RWPE2 (cell line): ENCODE data around the gene RAI1.

Experiments used
- ATAC-seq: fragments of 200-7000 bp; cut with Tn5 transposase; 3 replicates; pipeline ENCODE4 v1.9.1; 2021; ENCODE audit warnings: low read depth
- DNase-seq: peaks from one replicate; pipeline ENCODE4 v3.0.0-alpha.2; 2020; ENCODE audit warnings: low spot score
- H3K27ac ChIP-seq: fragments of 450-650 bp; 2 replicates; pipeline ENCODE4 v1.5.1; 2017; ENCODE audit warnings: mild to moderate bottlenecking; ENCODE audit not compliant: poor library complexity, severe bottlenecking
- H3K27me3 ChIP-seq: fragments of 250-450 bp; sonication (Bioruptor Pico); 2 replicates; pipeline ENCODE4 v1.5.1; 2021; ENCODE audit warnings: mild to moderate bottlenecking, moderate library complexity; ENCODE audit not compliant: insufficient read depth, poor library complexity, severe bottlenecking
- H3K36me3 ChIP-seq: fragments of 250-450 bp; sonication (Bioruptor Pico); 2 replicates; pipeline ENCODE4 v1.5.1; 2020; ENCODE audit warnings: low read depth, mild to moderate bottlenecking, moderate library complexity
- H3K4me1 ChIP-seq: fragments of 250-450 bp; sonication (Bioruptor Pico); 2 replicates; pipeline ENCODE4 v1.5.1; 2021; ENCODE audit warnings: mild to moderate bottlenecking, moderate library complexity; ENCODE audit not compliant: insufficient read depth, poor library complexity, severe bottlenecking
- H3K4me3 ChIP-seq: fragments of 250-450 bp; sonication (Bioruptor Pico); 2 replicates; pipeline ENCODE4 v1.5.1; 2021; ENCODE audit warnings: mild to moderate bottlenecking, moderate library complexity; ENCODE audit not compliant: severe bottlenecking
- H3K9me3 ChIP-seq: fragments of 250-450 bp; sonication (Bioruptor Pico); 2 replicates; pipeline ENCODE4 v1.5.1; 2021; ENCODE audit warnings: mild to moderate bottlenecking, moderate library complexity; ENCODE audit not compliant: severe bottlenecking
- CTCF ChIP-seq: fragments of 450-650 bp; IDR thresholded peaks from one replicate; pipeline ENCODE4 v1.5.1; 2017; ENCODE audit warnings: mild to moderate bottlenecking, moderate library complexity; ENCODE audit not compliant: poor library complexity, severe bottlenecking

Gene RAI1

GRCh38 chr17:17661134-17661533 is 20.1 kb upstream of the RAI1 start:
- DNase-seq (no peak), ATAC-seq (no peak)
- Histone ChIP-seq H3K9me3 (peaks cover 5% of the 10 kb centered on the region), H3K27ac (no peak overlapping the region), H3K36me3 (no peaks in the 10 kb centered on the region), H3K4me3 (no peak overlapping the region), H3K27me3 (no peaks in the 10 kb centered on the region), H3K4me1 (peaks cover 7% of the 10 kb centered on the region)
- TF ChIP-seq CTCF: no peak

DNA sequence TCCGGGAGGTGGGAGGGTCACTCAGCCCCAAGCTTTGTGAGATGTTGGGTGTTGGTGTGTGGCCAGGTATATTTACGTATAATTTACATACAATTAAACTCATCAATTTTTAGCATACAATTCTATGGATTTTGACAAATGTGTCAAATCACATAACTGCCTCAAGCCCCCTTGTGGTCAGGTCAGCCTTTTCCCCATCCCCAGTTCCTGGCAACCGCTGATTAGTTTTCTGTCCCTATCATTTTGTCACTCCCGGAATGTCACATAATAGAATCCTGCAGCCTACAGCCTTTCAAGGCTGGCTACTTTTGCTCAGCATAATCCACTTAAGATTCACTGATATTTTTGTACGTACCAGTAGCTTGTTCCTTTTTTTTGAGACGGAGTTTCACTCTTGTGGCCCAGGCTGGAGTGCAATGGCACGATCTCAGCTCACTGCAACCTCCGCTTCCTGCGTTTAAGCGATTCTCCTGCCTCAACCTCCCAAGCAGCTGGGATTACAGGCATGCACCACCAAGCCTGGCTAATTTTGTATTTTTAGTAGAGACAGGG is 19.3 kb upstream of the RAI1 start:
- Histone ChIP-seq H3K36me3 (no peaks in the 10 kb centered on the region), H3K27me3 (no peaks in the 10 kb centered on the region), H3K4me3 (no peak overlapping the region), H3K27ac (no peak overlapping the region), H3K4me1 (peaks cover 13% of the 10 kb centered on the region), H3K9me3 (peaks cover 5% of the 10 kb centered on the region)
- ATAC-seq (no peak), DNase-seq (no peak)
- no peak for TF ChIP-seq CTCF

GRCh38 chr17:17663160-17664063 is 17.8 kb upstream of the RAI1 start:
- Histone ChIP-seq H3K36me3 (no peaks in the 10 kb centered on the region), H3K4me3 (no peak overlapping the region), H3K4me1 (peaks cover 13% of the 10 kb centered on the region), H3K27ac (peak overlapping the region; percentile 9), H3K27me3 (no peaks in the 10 kb centered on the region), H3K9me3 (peaks cover 5% of the 10 kb centered on the region)
- TF ChIP-seq CTCF: no peak
- ATAC-seq (peak; percentile 89), DNase-seq (peak; percentile 94)

DNA sequence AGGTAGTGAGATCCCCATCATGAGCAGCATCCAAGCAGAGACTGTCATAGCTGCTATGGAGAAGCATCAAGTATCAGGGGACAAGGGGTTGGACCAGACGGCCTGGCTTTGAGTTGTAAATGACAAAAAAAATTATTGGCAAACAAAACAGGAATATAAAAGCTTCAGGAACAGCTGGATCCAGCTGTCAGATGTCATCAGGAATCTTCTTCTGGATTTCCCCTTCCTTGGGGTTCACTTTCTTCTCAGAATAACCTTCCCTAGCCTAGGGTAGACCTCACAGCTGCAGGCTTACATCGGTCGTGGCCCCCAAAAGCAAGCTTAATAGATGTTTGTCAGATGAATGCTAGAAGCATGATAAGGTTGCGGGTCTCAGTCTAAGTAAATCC is 17.2 kb upstream of the RAI1 start:
- no peak for TF ChIP-seq CTCF

DNA sequence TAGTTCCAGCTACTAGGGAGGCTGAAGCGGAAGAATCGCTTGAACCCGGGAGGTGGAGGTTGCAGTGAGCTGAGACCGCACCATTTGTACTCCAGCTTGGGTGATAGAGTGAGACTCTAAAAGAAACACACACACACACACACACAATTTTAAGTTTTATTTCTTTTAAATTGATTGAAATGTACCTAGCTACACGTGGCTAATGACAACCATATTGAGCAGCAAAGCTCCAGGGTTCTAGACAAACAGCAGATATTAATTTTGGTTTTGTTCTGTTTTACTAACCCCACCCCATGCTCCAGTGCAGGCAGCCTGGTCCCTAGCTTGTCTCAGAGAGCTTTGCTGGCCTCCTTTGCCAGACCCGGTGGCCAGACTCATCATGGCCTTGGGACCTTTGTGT is 16.0 kb upstream of the RAI1 start:
- TF ChIP-seq CTCF: no peak
- ATAC-seq (no peak), DNase-seq (no peak)

More for the DNA sequence above, 17.2 kb upstream of the RAI1 start:
- H3K4me3 ChIP-seq: no peak overlapping the region
- H3K4me1 ChIP-seq: peaks cover 13% of the 10 kb centered on the region
- H3K9me3 ChIP-seq: peaks cover 5% of the 10 kb centered on the region
- H3K27me3 ChIP-seq: no peaks in the 10 kb centered on the region
- H3K36me3 ChIP-seq: no peaks in the 10 kb centered on the region
- H3K27ac ChIP-seq: no peak overlapping the region
- DNase-seq (no peak), ATAC-seq (no peak)

More for the DNA sequence above, 16.0 kb upstream of the RAI1 start:
- Histone ChIP-seq H3K9me3 (no peaks in the 10 kb centered on the region), H3K36me3 (no peaks in the 10 kb centered on the region), H3K4me3 (no peak overlapping the region), H3K27ac (no peak overlapping the region), H3K4me1 (peaks cover 13% of the 10 kb centered on the region), H3K27me3 (no peaks in the 10 kb centered on the region)
